Stimulated activated CD8-positive, alpha-beta memory T cell treated with anti-CD3 and anti-CD28 coated beads, Interleukin-4, amount 100 ng/mL, for 1 hour (primary cell): ENCODE data around the gene C11orf54.
"Not testable (repeated sequence)": the region's sequence is repeated elsewhere in the genome, so short reads cannot be mapped to it uniquely, and the experiment has no call there.

Experiments
- DNase-seq, 2 donors: peaks; one replicate each; pipeline ENCODE4 v3.0.0-alpha.2; 2020; ENCODE audit warnings: low read depth in 2 of 2, low spot score in 1 of 2

C11orf54 gene

DNA sequence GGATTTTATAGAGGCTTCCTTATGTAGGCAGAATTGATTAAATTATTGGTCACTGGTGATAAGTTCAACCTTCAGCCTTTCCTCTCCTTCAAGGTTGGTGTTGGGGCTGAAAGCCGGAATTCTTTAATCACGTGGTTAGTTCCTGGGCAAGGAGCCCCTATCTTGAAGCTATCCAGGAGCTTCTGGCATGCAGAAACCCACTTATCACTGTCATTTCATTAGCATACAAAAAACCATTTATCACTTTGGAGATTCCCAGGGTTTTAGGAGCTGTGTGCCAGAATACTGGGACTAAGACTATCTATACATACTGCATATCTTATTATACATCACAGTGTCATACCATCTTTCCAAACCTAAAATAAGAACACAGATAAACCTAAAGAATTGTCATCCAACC lies 24.1 kb downstream of the C11orf54 start:
- DNase-seq: no peak

DNA sequence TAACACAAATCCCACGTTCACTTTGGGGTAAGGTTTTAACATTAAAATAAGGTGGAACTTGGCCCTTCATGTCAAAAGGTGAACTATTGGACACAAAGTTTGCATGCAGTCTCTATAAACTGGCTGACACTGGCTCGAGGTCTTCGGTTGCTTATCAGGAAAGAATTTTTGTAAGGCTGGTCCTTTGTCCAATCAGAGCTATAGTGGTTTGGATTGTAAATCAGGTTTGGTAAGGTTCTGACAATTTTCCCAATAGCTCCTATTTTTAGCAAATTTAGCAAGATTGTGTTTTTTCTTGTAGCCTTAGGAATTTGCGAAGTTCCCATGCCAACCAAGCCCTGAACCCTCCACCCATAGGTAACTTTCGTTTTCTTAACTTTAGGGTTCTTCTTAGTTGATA lies 25.0 kb downstream of the C11orf54 start:
- no peak for DNase-seq

DNA sequence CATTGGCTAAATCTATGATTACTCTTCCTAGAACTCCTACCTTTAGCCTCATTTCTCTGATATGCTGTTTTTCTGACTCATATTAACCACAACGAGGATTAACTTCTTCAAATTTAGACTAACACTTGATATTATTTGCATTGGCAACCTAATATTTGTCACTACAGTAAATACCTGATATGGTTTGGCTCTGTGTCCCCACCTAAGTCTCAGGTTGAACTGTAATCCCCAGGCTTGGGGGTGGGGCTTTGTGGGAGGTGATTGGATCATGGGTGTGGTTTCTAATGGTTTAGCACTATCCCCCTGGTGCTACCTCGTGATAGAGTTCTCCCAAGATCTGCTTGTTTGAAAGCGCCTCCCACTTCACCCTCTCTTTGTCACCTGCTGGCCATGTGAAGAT lies 25.5 kb downstream of the C11orf54 start:
- DNase-seq: no peak

DNA sequence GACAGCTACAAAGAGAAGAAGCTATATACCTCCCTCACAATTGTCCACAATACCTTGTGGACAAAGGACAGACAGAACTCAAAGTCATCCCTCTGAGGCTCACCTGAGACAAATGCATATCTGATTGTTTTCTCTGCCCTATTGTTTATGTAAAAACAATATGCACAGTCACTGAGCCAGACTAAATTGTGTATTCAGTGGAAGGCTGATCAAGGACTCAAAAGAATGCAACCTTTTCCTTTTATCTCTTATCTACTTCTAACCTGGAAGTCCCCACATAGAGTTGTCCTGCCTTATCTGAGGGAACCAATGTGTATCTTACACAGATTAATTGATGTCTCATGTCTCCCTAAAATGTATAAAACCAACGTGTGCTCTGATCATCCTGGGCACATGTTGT lies 28.7 kb downstream of the C11orf54 start:
- DNase-seq: no peak

DNA sequence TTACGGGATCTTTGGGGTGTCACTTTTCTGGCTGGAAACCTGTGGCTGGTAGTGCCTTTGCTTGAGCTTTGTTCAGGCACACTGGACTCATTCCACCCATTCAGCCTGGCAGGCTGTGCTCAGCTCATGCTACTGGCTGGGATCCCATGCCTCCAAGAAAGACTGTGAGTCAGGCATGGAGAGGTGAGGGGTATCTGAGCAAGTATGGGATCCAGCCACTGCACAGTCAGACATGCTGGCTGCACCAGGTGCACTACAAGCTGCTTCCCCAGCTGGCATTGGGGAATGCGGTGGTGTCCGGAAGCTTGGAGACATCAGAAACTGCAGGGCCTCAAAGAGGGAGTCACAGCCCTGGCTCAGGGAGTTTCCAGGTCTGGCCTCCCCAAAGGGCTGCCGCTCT lies 30.7 kb downstream of the C11orf54 start:
- DNase-seq: no peak

DNA sequence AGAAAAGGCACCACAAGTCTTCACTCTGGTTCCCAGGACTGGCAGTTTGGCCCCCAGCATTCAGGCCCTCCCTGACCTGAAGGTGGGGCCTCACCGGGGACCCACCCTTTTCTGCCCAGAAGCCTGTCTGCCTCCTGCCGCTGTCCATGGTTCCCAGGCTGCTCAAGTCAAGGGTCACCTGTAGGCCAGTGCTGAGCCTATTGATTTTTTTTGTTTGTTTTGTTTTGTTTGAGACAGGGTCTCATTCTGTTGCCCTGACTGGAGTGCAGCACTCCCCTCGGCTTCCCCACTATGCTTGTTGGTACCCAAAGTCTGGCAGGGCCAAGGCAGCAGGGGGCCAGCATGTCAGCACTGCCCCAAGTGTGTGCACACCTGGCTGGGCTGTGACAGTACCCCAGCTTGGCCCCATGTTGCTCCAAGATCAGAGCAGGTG lies 31.6 kb downstream of the C11orf54 start:
- no peak for DNase-seq

DNA sequence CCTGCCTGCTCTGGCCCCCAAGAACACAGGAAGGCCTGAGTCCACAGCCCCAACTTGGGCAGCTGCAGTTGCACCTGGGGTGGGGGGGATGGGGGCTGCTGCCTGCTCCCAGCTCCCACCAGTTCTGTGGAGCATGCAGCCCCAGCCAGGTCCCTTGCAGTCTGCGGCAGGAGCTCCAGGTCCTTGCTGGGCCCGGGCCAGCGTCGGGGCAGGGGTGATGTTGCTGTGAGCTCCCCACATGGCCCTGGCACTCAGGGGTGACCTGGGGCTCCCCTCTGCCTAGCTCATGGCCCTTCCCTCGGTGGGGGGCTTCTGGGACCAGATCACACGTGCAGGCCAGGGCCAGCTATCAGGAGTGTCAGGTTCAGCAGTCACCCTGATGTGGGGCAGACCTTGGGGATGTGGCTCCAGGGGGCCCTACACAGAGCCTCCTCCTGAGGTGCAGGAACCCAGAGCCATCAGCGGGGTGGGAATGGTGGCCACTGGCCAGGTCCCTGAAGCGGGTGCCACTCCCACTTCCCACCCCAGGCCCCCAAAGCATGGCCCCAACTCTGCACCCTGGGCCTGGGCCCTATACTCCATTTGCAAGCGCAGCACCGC lies 32.2 kb downstream of the C11orf54 start:
- no peak for DNase-seq

DNA sequence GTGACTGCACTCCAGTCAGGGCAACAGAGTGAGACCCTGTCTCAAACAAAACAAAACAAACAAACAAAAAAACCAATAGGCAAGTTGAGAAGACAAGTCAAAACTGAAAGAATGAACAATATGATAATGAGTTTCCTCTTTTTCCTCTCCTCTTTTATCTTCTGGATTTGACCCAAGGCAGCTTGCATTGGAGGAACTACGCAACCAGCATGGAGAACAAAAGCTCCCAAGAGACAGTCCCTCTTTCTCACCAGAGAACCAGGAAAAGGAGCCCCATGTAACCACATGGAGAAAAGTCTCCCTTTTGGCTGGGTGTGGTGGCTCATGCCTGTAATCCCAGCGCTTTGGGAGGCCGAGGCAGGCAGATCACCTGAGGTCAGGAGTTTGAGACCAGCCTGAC lies 33.1 kb downstream of the C11orf54 start:
- DNase-seq: not testable (repeated sequence)

DNA sequence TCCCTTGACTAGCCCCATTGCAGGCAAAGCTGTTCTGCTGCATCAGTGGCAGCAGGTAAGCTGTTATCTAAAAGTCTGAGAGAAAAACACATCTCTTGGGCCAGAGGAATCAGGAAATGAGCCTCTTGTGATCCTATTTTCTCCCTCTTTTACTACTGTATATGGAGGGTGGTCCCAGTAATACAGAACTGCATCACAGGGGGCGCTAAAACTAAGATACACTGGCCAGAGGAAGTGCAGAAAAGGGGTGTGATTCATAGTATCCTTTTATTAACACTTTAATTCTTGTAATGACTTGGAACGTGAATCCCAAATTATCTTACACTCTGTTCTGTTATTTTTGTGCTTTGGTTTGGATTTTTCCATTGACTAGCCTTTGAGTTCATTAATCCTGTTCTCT lies 33.8 kb downstream of the C11orf54 start:
- no peak for DNase-seq

DNA sequence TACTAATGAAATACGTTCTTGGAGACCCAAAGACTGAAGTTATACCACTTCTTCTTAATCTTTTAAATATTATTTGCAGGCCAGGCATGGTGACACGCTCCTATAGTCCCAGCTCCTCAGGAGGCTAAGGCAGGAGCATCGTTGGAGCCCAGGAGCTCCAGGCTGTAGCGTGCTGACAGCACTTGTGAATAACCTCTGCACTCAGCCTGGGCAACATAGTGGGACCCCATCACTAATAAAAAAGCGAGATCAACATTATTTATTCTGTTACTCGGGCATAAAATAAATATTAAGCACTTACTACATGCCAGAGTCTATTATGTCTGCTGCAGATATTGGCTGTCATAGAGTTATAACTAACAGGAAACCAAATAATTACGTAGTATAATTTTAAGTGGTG lies 41.9 kb downstream of the C11orf54 start:
- no peak for DNase-seq

DNA sequence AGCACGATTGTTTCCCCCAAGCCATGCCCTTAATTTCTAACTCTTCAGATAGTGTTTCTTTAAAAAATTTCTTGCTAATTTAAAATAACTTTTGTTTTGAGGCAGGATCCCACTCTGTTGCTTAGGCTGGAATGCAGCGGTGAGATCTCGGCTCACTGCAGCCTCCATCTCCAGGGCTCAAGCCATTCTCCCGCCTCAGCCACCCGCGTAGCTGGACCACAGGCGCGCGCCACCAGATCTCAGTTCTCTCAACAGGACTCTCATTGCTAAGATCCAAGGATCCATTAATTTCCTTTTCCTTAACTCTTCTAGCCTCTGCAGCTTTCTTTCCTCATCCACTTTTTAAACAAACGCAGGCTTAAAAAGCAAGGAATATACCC lies 42.3 kb downstream of the C11orf54 start:
- DNase-seq: peak in 1 of 2 donors; percentile 3

DNA sequence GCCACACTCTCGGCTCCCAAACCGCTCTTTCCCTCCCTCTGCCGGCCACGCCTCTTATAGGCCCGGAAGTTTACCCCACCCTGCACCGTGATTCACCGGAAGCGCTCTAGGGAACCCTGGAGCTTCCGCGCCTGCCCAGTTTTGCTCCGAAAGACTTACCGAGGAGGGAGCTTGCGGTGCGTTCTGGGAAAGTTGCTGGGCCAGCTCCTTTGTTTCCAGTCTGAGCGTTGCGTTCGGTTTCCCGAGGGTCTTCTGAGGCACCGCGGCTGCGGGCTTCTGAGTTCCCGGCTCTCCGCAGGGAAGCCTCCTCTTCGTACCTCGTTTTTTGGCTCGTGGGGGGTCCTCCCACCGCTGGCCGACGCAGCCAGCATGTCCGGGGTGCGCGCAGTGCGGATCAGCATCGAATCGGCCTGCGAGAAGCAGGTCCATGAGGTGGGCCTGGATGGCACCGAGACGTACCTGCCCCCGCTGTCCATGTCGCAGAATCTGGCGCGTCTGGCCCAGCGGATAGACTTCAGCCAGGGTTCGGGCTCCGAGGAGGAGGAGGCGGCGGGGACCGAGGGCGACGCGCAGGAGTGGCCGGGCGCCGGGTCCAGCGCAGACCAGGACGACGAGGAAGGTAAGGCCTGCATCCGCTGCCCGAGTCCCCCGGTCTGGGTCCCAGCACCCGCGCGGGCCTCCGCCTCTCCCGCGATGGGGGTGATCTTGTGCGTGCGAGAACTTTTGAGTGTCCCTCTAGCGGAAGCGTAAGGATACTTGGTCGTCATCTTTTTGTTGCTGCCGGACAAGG lies 42.9 kb downstream of the C11orf54 start, which contains the start of gene MED17:
TSS of gene MED17 (plus strand) at position 138 of the 790 bp plus-strand sequence. CDS start at position 370, 232 bp downstream.
- peak; percentile 76 to 78 for DNase-seq

DNA sequence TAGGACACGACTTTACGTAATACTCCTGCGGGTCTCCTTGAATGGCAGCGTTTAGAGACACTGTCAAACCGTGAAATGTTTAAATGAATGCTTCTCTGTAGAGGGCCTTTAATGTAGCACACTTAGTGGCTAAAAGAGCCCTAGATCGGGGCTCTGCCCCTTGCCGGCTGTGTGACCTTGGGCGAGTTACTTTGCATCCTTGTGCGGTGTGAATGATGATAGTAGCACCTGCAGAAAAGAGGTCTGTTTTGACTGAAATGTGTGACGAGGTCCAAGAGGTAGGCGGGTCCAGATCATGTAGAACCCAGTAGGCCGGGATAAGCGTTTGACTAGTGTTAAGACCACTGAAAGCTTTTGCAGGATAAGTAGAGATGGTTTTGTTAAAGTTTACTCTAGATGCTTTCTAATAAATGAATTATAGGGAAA lies 43.5 kb downstream of the C11orf54 start:
- DNase-seq: no peak

DNA sequence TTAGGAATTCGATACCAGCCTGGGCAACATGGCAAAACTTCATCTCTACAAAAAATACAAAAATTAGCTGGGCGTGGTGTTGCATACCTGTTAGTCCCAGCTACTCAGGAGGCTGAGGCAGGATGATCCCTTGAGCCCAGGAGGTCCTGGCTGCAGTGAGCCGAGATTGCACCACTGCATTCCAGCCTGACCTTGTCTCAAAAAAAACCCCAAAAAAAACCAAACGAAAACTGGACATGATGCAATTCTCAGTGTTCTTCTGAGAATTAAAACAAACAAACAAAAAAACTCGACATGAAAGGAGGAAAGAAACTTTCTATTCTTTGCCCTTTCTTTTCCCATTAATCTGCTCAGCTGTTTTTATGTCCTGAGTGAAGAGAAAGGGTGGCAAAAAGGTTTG lies 50.0 kb downstream of the C11orf54 start:
- DNase-seq: no peak

DNA sequence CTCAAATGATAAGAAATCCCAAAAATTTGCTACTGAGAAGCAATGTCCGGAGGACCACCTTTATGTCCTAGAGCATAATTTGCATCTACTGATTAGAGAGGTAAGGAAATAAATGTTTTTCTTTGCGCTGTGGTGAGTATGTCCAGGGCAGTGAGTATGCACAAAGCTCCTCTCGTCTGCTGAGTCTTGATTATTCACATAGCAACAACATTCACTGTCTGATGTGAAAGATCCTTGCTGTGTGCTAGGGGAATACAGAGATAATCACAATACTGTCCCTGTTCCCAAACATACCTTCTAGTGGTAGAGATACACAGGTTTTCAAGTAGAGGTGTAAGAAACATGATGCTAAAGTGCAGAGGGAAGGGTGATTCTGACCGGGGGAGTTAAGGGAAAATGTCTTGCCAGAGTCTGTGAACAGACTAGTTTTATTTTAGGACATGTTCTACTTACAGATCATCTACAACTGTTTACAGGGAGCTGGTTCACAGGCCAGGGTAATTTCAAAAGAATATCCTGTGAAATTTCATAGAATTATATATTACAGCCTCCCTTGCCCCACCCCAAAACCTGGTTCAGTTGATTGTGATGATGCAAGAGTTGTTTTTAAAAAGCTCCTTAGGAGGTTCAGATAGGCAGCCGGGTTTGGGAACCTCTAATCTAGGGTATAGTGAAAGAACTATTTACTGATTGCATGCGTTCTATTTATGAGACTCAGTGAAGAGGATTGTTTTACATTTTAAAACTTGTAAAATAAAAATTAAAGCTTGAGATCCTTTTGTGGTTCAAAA lies 55.2 kb downstream of the C11orf54 start:
- DNase-seq: no peak

DNA sequence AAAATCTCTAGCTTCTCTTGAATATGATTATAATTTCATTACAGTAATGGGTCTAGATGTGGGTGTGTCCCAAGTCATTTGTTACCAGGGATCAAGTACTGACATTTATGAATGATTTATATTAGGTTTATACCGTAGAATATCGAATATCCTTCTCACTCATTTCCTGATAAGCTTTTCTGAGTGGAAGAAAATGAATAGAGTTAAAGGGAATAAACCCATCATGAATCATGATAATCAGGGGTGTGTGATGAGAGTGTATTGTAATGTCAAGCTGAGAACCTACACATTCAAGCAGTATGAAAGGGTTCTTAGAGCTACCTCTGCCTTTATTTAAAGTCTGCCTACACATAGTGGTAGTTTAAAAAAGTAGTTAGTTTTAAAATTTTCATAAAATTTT lies 59.9 kb downstream of the C11orf54 start:
- no peak for DNase-seq

DNA sequence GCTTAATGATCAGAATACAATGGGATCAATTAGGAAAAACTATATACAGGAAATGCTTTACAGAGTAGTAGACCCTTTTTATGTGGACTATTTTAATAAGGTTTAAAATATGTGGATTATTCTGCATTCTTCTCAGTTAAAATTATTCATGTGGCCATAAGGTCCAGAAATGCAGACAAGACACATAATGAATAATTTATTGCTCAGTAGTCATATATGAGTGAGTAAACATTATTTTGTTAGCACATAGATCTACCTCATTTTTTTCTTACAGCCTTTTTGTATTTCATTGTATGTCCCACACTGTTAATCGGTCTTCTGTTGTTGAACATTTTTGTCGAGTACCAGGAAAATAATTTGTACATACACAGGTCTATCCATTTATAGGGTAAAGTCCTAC lies 63.4 kb downstream of the C11orf54 start:
- DNase-seq: no peak

DNA sequence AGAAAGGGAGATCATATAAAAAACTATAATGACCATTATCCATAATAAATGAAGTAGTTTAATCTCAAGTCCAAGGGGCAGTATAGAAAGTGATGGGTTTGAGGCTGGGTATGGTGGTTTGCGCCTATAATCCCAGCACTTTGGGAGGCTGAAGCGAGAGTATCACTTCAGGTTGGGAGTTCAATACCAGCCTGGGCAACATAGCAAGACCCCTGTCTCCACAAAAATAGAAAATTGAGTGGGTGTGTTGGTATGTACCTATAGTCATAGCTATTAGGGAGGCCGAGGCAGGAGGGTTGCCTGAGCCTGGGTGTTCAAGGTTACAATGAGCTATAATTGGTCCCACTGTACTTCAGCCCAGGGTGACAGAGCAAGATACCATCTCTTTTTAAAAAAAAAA lies 66.5 kb downstream of the C11orf54 start:
- no peak for DNase-seq

DNA sequence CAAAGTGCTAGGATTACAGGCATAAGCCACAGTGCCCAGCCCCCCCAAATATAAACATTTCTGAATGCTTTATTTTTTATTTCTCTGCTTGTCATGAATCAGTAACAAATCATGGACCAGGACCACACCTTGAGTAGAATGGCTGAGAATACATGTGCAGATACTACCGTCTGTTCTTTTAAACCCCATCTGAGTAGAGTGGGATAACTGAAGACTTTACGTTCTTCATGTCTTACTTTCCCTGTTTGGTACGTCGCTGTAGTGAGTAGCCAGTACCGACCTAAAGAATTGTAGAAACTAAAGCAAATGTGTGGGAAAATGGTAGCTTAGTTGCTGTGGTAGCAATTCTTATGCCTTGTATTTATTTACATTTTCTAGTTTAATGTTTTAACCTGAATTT lies 72.5 kb downstream of the C11orf54 start:
- no peak for DNase-seq
